A673 (cell line): ENCODE data around the gene TXNRD1. TPM values are rescaled to one million over a fixed set of nuclear protein-coding genes. Genes with fewer than 3 reads are reported as not detected.
A peak's percentile ranks its signal among the peaks of the same experiment; 100 is the strongest.

Experiments
- BruUV-seq: library from RNA; stranded (reverse); fragments of 400-500 nt; replicated peaks from 2 replicates; lab custom pipeline; 2021; lab: Mats Ljungman, UMichigan
- CTCF ChIA-PET: fragments of 300-600 bp; sonication (Branson Sonifier 250); formaldehyde crosslinking; loops from one replicate; lab custom pipeline; 2022; ENCODE audit warnings: antibody characterized with exemption; lab: Charles Lee
- POLR2A ChIA-PET: fragments of 300-600 bp; sonication (Branson Sonifier 250); formaldehyde crosslinking; loops from one replicate; lab custom pipeline; 2022; ENCODE audit warnings: antibody characterized with exemption; ENCODE audit not compliant: low non-redundant PET; lab: Charles Lee
- DNase-seq: peaks from one replicate; pipeline ENCODE4 v3.0.0-alpha.2; 2015; ENCODE audit warnings: low spot score
- H3K27ac ChIP-seq: fragments of 200-600 bp; sonication (generic); 2 replicates; pipeline ENCODE4 v1.5.1; 2016; ENCODE audit warnings: mixed run types, low read depth, mild to moderate bottlenecking, mixed read lengths, antibody characterized with exemption, low read length; ENCODE audit not compliant: poor library complexity, severe bottlenecking
- H3K27me3 ChIP-seq: fragments of 200-600 bp; sonication (generic); replicated peaks from 2 replicates; pipeline ENCODE4 v1.6.1; 2017; ENCODE audit warnings: mixed run types, low read depth, mild to moderate bottlenecking, mixed read lengths, antibody characterized with exemption, low read length; ENCODE audit not compliant: insufficient read depth, poor library complexity
- H3K36me3 ChIP-seq: fragments of 200-600 bp; sonication (generic); 2 replicates; pipeline ENCODE4 v1.6.1; 2016; ENCODE audit warnings: mixed run types, mild to moderate bottlenecking, mixed read lengths, antibody characterized with exemption, low read length; ENCODE audit not compliant: insufficient read depth, poor library complexity, severe bottlenecking
- H3K4me1 ChIP-seq: fragments of 200-600 bp; sonication (generic); 2 replicates; pipeline ENCODE4 v1.6.1; 2017; ENCODE audit warnings: mixed run types, mild to moderate bottlenecking, mixed read lengths, antibody characterized with exemption, low read length; ENCODE audit not compliant: insufficient read depth, poor library complexity, severe bottlenecking
- H3K4me3 ChIP-seq: fragments of 200-600 bp; sonication (generic); 2 replicates; pipeline ENCODE4 v1.5.1; 2016; ENCODE audit warnings: low read depth, mixed run types, mild to moderate bottlenecking, mixed read lengths, low read length; ENCODE audit not compliant: poor library complexity, severe bottlenecking
- H3K9me3 ChIP-seq: fragments of 200-600 bp; sonication (generic); 2 replicates; pipeline ENCODE4 v1.6.1; 2016; ENCODE audit warnings: mixed run types, low read depth, mild to moderate bottlenecking, mixed read lengths, antibody characterized with exemption, low read length; ENCODE audit not compliant: poor library complexity, severe bottlenecking
- EZH2 ChIP-seq: fragments of 200-600 bp; sonication (generic); IDR thresholded peaks from 2 replicates; pipeline ENCODE4 v1.6.1; 2017; ENCODE audit warnings: borderline replicate concordance, low read depth, mild to moderate bottlenecking, mixed read lengths, antibody characterized with exemption, low read length; ENCODE audit not compliant: poor library complexity, severe bottlenecking
- intact Hi-C: fragments of 100-400 bp; cut with micrococcal nuclease; formaldehyde crosslinking; loops from one replicate; pipeline ENCODE4 v1.10.0; 2022; ENCODE audit not compliant: unreplicated experiment
- total RNA-seq: library from RNA; stranded (reverse); gene quantifications from 2 replicates; pipeline ENCODE4 v1.2.3, GENCODE V29; 2021
- TF ChIP-seq, protein P1 (sequence below): fragments of 300-800, 200-600 bp; sonication (generic); conservative IDR thresholded peaks from 2 replicates; pipeline ENCODE4 v1.5.1; 2017; ENCODE audit warnings: low read depth, mild to moderate bottlenecking, antibody characterized with exemption, low read length, moderate library complexity, mixed read lengths

Gene TXNRD1
- total RNA-seq, 1 experiment from 2014 or later, result 226 TPM

DNA sequence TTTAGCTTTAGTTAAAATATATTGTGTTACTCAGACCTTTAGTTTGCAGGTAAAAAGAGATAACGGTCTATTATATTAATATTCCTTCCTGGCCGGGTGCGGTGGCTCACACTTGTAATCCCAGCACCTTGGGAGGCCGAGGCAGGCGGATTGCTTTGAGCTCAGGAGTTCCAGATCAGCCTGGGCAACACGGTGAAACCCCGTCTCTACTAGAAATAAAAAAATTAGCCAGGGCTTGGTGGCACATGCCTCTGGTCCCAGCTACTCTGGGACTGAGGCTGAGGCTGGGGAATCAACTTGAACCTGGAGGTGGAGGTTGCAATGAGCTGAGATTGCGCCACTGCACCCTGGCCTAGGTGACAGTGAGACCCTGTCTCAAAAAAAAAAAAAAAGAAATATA is 74.7 kb downstream of the TXNRD1 start:
- peaks cover 38% of the 10 kb centered on the region for H3K36me3 ChIP-seq
- no TSS peak for BruUV-seq
- DNase-seq, result no peak
- H3K9me3 ChIP-seq, result no peaks in the 10 kb centered on the region
- H3K27ac ChIP-seq, result no peak overlapping the region
- TF ChIP-seq EZH2, result no peak
- TF ChIP-seq, protein P1, sequence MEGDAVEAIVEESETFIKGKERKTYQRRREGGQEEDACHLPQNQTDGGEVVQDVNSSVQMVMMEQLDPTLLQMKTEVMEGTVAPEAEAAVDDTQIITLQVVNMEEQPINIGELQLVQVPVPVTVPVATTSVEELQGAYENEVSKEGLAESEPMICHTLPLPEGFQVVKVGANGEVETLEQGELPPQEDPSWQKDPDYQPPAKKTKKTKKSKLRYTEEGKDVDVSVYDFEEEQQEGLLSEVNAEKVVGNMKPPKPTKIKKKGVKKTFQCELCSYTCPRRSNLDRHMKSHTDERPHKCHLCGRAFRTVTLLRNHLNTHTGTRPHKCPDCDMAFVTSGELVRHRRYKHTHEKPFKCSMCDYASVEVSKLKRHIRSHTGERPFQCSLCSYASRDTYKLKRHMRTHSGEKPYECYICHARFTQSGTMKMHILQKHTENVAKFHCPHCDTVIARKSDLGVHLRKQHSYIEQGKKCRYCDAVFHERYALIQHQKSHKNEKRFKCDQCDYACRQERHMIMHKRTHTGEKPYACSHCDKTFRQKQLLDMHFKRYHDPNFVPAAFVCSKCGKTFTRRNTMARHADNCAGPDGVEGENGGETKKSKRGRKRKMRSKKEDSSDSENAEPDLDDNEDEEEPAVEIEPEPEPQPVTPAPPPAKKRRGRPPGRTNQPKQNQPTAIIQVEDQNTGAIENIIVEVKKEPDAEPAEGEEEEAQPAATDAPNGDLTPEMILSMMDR, result no peak
- intact Hi-C loops, result no loop called here
- ChIA-PET POLR2A (no interaction called here), CTCF (no interaction called here)
- H3K27me3 ChIP-seq, result no peaks in the 10 kb centered on the region
- H3K4me3 ChIP-seq, result no peak overlapping the region
- H3K4me1 ChIP-seq, result peaks cover 32% of the 10 kb centered on the region

DNA sequence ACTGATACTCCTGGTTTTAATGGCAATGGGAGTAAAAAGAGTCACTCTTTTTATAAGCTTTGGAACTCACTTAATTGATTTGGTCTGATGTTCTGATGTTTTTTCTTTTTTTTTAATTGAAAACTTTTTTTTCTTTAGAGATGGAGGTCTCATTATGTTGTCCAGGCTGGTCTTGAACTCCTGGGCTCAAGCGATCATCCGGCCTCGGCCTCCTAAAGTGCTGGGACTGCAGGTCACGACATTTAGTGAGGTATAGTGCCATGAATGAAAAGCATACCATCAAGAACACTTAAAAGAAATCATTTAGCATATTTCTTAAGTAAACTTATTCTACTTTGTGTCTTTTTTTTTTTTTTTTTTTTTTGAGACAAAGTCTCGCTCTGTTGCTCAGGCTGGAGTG is 75.3 kb downstream of the TXNRD1 start:
- POLR2A ChIA-PET, result no interaction called here
- CTCF ChIA-PET, result no interaction called here
- peaks cover 44% of the 10 kb centered on the region for H3K36me3 ChIP-seq
- no peaks in the 10 kb centered on the region for H3K9me3 ChIP-seq
- TF ChIP-seq, protein P1, result no peak
- H3K27me3 ChIP-seq, result no peaks in the 10 kb centered on the region
- H3K4me1 ChIP-seq, result peaks cover 27% of the 10 kb centered on the region
- intact Hi-C loops, result no loop called here
- H3K27ac ChIP-seq, result no peak overlapping the region
- BruUV-seq, result no TSS peak
- no peak overlapping the region for H3K4me3 ChIP-seq
- DNase-seq, result no peak

DNA sequence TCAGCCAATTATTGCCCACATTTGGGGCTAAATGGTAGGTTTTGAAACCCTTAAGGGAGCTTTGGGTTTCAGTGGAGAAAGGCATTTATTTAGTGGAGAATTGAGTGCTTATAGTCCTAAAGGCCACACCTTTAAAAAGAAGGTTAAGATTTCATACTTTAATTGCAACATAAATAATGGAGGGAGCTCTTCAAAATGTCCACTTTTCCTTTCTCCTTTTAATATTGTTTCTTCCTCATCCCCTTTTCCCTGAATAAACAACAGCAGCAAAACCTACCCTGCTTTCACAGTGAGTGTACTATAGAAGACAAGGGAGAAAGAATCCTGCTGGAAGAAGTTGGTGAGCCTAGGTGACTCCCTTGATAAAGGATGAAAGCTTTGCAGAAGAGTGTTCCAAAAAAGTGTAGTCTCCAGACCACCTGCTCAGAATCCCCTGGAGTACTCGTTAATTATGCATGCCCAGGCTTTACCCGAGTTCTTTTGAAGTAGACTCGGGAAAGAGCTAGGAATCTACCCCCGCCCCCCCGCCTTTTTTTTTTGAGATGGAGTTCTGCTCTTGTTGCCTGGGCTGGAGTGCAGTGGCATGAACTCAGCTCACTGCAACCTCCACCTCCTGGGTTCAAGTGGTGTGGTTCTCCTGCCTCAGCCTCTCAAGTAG is 76.4 kb downstream of the TXNRD1 start:
- Histone ChIP-seq H3K9me3 (no peaks in the 10 kb centered on the region), H3K27me3 (no peaks in the 10 kb centered on the region), H3K36me3 (peaks cover 53% of the 10 kb centered on the region), H3K27ac (no peak overlapping the region), H3K4me3 (no peak overlapping the region), H3K4me1 (peaks cover 20% of the 10 kb centered on the region)
- TF ChIP-seq, protein P1, result no peak
- TF ChIP-seq EZH2, result no peak
- CTCF ChIA-PET, result interaction anchor here (0.7 kb wide), 1 partner anchor 75 kb away, joined by 10 read pairs; no protein-coding TSS in a partner anchor
- no TSS peak for BruUV-seq
- intact Hi-C loops, result no loop called here
- POLR2A ChIA-PET, result no interaction called here
- peak; percentile 54 for DNase-seq
